HepG2 (cell line): ENCODE data around the gene NATD1. TPM values are rescaled to one million over a fixed set of nuclear protein-coding genes. Genes with fewer than 3 reads are reported as not detected.

Source experiments
- BRF2 ChIP-seq: sonication (generic); formaldehyde crosslinking; IDR thresholded peaks from 2 replicates; pipeline ENCODE4 v1.8.1; 2022; ENCODE audit warnings: mild to moderate bottlenecking, missing genetic modification reagents
- CREBL2 ChIP-seq: sonication (generic); formaldehyde crosslinking; IDR thresholded peaks from 2 replicates; pipeline ENCODE4 v1.8.1; 2023; ENCODE audit warnings: missing genetic modification reagents, mild to moderate bottlenecking, borderline replicate concordance
- DNMT1 ChIP-seq: sonication (generic); formaldehyde crosslinking; IDR thresholded peaks from 2 replicates; pipeline ENCODE4 v1.5.1; 2020; ENCODE audit warnings: mild to moderate bottlenecking, missing genetic modification reagents
- FOXP4 ChIP-seq: sonication (generic); formaldehyde crosslinking; IDR thresholded peaks from 2 replicates; pipeline ENCODE4 v1.4.0; 2020; ENCODE audit warnings: missing genetic modification reagents
- GLMP ChIP-seq: sonication (generic); formaldehyde crosslinking; IDR thresholded peaks from 2 replicates; pipeline ENCODE4 v1.9.0; 2021; ENCODE audit warnings: missing genetic modification reagents, mild to moderate bottlenecking, borderline replicate concordance
- HNRNPLL ChIP-seq: fragments of 200-400 bp; formaldehyde crosslinking; IDR thresholded peaks from 2 replicates; pipeline ENCODE4 v1.6.1; 2017; ENCODE audit warnings: mild to moderate bottlenecking, low read depth, low read length; ENCODE audit not compliant: poor library complexity, severe bottlenecking
- KAT2B ChIP-seq: fragments of 150-350 bp; IDR thresholded peaks from 2 replicates; pipeline ENCODE4 v1.6.1; 2014; ENCODE audit warnings: low read depth, low read length, borderline replicate concordance
- KDM5B ChIP-seq: sonication (generic); formaldehyde crosslinking; IDR thresholded peaks from 2 replicates; pipeline ENCODE4 v1.4.0; 2020; ENCODE audit warnings: missing genetic modification reagents, mild to moderate bottlenecking, borderline replicate concordance
- NFE2L1 ChIP-seq: sonication (generic); formaldehyde crosslinking; IDR thresholded peaks from 2 replicates; pipeline ENCODE4 v1.4.0; 2020; ENCODE audit warnings: missing genetic modification reagents, mild to moderate bottlenecking, borderline replicate concordance
- NONO ChIP-seq, 2 experiments: fragments of 450-650 bp in 1 of 2; sonication (generic) in 1 of 2; formaldehyde crosslinking in 1 of 2; IDR thresholded peaks in 1 of 2; conservative IDR thresholded peaks in 1 of 2; 2 replicates each; pipeline versions ENCODE4 v1.6.1 to v1.8.0; 2017 to 2022; ENCODE audit warnings: mild to moderate bottlenecking in 1 of 2, missing genetic modification reagents in 1 of 2, moderate library complexity in 1 of 2
- NRL ChIP-seq: sonication (generic); formaldehyde crosslinking; IDR thresholded peaks from 2 replicates; pipeline ENCODE4 v1.5.0; 2020; ENCODE audit warnings: missing genetic modification reagents, mild to moderate bottlenecking, moderate library complexity, borderline replicate concordance
- PHF20 ChIP-seq: sonication (generic); formaldehyde crosslinking; IDR thresholded peaks from 2 replicates; pipeline ENCODE4 v1.5.0; 2020; ENCODE audit warnings: mild to moderate bottlenecking, missing genetic modification reagents
- SALL2 ChIP-seq: sonication (generic); formaldehyde crosslinking; IDR thresholded peaks from 2 replicates; pipeline ENCODE4 v1.8.1; 2023; ENCODE audit warnings: mild to moderate bottlenecking, missing genetic modification reagents, inconsistent platforms
- SKI ChIP-seq: fragments of 450-650 bp; IDR thresholded peaks from one replicate; pipeline ENCODE4 v1.6.1; 2018; ENCODE audit warnings: mild to moderate bottlenecking; ENCODE audit not compliant: partially characterized antibody
- THYN1 ChIP-seq: sonication (generic); formaldehyde crosslinking; IDR thresholded peaks from 2 replicates; pipeline ENCODE4 v1.8.1; 2023; ENCODE audit warnings: low read depth, mild to moderate bottlenecking, moderate library complexity, missing genetic modification reagents, borderline replicate concordance
- TOPORS ChIP-seq: sonication (generic); formaldehyde crosslinking; IDR thresholded peaks from 2 replicates; pipeline ENCODE4 v1.8.0; 2023; ENCODE audit warnings: mild to moderate bottlenecking, missing genetic modification reagents
- TSC22D2 ChIP-seq: sonication (generic); formaldehyde crosslinking; IDR thresholded peaks from 2 replicates; pipeline ENCODE4 v1.5.1; 2020; ENCODE audit warnings: missing genetic modification reagents, mild to moderate bottlenecking, borderline replicate concordance
- WIZ ChIP-seq: sonication (generic); formaldehyde crosslinking; IDR thresholded peaks from 2 replicates; pipeline ENCODE4 v1.5.1; 2020; ENCODE audit warnings: mild to moderate bottlenecking, missing genetic modification reagents
- ZBTB3 ChIP-seq: sonication (generic); formaldehyde crosslinking; IDR thresholded peaks from 2 replicates; pipeline ENCODE4 v1.4.0; 2020; ENCODE audit warnings: low read depth, mild to moderate bottlenecking, moderate library complexity, missing genetic modification reagents, borderline replicate concordance
- ZNF337 ChIP-seq: sonication (generic); formaldehyde crosslinking; IDR thresholded peaks from 2 replicates; pipeline ENCODE4 v1.5.1; 2020; ENCODE audit warnings: missing genetic modification reagents, low read depth, mild to moderate bottlenecking, borderline replicate concordance
- ZNF468 ChIP-seq: sonication (generic); formaldehyde crosslinking; IDR thresholded peaks from 2 replicates; pipeline ENCODE4 v1.8.0; 2022; ENCODE audit warnings: mild to moderate bottlenecking, moderate library complexity, missing genetic modification reagents
- ZNF776 ChIP-seq: sonication (generic); formaldehyde crosslinking; IDR thresholded peaks from 2 replicates; pipeline ENCODE4 v1.4.0; 2020; ENCODE audit warnings: mild to moderate bottlenecking, missing genetic modification reagents
- ZSCAN20 ChIP-seq: sonication (generic); formaldehyde crosslinking; IDR thresholded peaks from 2 replicates; pipeline ENCODE4 v1.4.0; 2020; ENCODE audit warnings: missing genetic modification reagents, mild to moderate bottlenecking, borderline replicate concordance
- polyA plus RNA-seq, 8 experiments: library from polyadenylated mRNA; depleted of rRNA in 3 of 8; stranded (reverse) in 7 of 8; unstranded in 1 of 8; fragments of >200 nt; fragmentation: Illumina TruSeq in 4 of 8; extraction: Trizol in 4 of 8; gene quantifications; 2 replicates each; pipeline versions ENCODE4 v1.2.1 to v1.2.3, GENCODE V29; 2011 to 2016; ENCODE audit warnings: low read depth in 4 of 8, missing spikeins in 1 of 8, mixed read lengths in 1 of 8; ENCODE audit not compliant: insufficient read depth in 1 of 8
- total RNA-seq, 5 experiments: library from RNA; depleted of rRNA; stranded (reverse); fragments of >200 nt; fragmentation: Illumina TruSeq; extraction: Trizol; gene quantifications; 2 replicates each; pipeline ENCODE4 v1.2.3, GENCODE V29; 2016; ENCODE audit warnings: low read depth in 1 of 5

Gene NATD1
- total and polyA plus RNA-seq, 2 of the 13 experiments (the other 11 are each of a cell fraction or from before 2014, with no cell fraction given) = 0.31 to 2.3 TPM

- TF ChIP-seq FOXP4 (CRISPR knock-in tag) (0 out of 2 replicates have a peak, but pooled peaks have one; percentile 5), SKI (peak; percentile 48), WIZ (CRISPR knock-in tag) (0 out of 2 replicates have a peak, but pooled peaks have one; percentile 31), NRL (CRISPR knock-in tag) (no peak), CREBL2 (no peak), SALL2 (CRISPR knock-in tag) (no peak), TOPORS (no peak), HNRNPLL (peak; percentile 92), ZNF468 (CRISPR knock-in tag) (no peak), THYN1 (CRISPR knock-in tag) (no peak), PHF20 (peak; percentile 80), BRF2 (CRISPR knock-in tag) (no peak), DNMT1 (CRISPR knock-in tag) (no peak), KAT2B (no peak), TSC22D2 (CRISPR knock-in tag) (no peak), NONO (IDR thresholded peaks at IDR 0.05) (no peak), NONO (CRISPR knock-in tag; conservative IDR thresholded peaks at IDR 0.05) (0 out of 2 replicates have a peak, but pooled peaks have one; percentile 62), NFE2L1 (CRISPR knock-in tag) (no peak), GLMP (no peak), KDM5B (CRISPR knock-in tag) (peak; percentile 86), ZBTB3 (CRISPR knock-in tag) (no peak), ZNF337 (CRISPR knock-in tag) (no peak), ZNF776 (CRISPR knock-in tag) (no peak), ZSCAN20 (CRISPR knock-in tag) (no peak)
Observed at GRCh38 chr17:21214015-21214776, 39.0 kb downstream of the NATD1 start, which contains the start of gene TMEM11 (continued).
